Measurements from ENCODE around the gene STAT3. TPM values are rescaled to one million over a fixed set of nuclear protein-coding genes. Genes with fewer than 3 reads are reported as not detected.

The STAT3 gene
- total RNA-seq, 1 donor from 2014 or later, result 353 TPM

DNA sequence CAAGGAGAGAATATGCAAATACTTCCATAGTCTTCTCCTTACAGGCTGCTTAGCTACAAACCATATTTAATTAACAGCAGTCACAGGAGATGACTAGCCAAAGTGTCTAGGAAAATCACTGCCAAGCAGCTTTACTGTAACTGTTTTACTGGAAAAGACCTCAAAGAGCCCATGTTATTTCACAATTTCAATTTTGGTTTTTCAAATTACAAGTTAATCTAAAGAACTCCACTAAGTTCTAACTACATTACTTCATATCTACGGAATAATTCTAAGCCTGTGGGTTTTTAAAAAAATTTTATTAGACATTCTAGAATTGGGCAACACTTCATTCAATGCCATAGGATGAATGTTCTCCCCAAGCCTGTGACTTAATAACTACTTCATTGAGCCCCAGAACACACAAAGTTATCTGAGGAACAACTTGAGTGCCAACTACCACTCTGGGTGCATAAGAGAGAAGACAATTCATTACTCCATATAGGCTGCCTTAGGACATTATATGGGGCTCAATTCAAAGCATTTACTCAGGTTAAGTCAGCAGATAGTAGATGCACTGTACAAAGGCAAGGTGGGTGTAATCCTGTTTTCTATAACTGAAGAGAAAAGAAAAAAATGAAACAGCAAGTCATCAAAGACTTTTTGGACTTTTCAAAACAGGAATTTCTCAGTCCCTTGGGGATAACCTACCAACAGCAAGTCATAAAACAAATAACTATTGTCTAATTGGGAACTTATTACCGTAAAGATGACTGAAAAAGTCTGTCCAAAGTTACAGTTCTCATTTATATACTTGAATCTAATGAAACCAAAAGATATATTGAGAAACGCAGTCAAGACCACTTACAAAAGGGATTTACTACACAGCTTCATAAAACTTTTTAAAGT lies 33.0 kb downstream of the STAT3 start:
- DNase-seq (ENCODE audit: low spot score), result no peak

DNA sequence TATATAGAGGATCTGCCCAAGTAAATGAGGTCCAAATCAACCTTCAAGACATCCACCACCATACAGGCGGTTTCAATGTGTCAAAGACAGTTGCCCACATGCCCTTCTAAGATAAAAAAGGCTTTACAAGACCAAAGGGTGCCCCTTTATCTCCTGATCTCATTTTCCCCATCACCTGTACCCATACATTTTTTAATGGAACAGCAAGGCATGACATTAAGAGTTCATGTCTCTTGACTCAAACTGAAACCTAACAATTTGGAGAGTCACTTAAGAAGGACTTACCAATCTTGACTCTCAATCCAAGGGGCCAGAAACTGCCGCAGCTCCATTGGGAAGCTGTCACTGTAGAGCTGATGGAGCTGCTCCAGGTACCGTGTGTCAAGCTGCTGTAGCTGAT lies 40.1 kb downstream of the STAT3 start:
- DNase-seq (ENCODE audit: low spot score), result no peak

DNA sequence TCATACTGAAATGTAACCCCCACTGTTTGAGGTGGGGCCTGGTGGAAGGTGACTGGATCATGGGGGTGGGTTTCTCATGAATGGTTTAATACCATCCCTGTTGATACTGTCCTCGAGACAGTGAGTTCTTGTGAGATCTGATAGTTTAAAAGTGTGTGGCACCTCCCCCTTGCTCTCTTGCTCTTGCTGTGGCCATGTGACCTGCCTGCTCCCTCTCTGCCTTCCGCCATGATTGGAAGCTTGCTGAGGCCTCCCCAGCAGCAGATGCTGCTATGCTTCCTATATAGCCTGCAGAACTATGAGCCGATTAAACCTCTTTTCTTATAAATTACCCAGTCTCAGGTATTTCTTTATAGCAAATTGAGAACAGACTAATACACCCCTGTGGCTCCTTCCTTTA lies 40.6 kb downstream of the STAT3 start:
- DNase-seq (ENCODE audit: low spot score), result no peak

DNA sequence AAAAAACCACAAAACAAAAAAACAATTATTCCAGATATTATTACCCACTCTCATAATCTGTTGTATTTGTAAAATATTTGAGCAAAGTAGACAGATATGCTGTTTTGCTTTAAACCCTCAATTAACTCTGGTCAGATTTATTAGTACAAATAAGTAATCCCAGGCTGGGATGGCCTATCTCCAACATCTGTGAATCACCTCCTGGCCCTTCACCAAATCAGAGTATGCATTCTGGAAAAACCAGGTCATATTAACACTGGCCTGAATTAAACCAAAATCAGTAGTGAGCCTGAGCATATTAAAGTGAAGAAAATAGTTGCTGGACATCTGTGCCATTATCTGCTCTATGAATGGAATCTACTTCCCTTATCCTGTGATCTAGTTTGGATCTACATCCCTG lies 41.0 kb downstream of the STAT3 start:
- DNase-seq (ENCODE audit: low spot score), result no peak

DNA sequence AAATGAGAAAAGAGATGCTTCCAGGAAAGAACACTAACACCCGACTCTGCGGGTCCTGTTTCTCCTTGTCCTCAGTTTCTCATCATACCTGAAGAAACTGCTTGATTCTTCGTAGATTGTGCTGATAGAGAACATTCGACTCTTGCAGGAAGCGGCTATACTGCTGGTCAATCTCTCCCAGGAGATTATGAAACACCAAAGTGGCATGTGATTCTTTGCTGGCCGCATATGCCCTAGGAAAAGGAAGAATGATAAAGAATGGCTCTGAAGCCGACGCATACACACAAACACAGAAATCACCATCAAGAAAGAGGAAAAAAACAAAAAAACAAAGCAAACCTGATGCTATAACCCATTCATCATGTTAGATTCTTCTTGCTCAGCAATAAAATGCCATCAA lies 41.8 kb downstream of the STAT3 start:
- no peak for DNase-seq (ENCODE audit: low spot score)

DNA sequence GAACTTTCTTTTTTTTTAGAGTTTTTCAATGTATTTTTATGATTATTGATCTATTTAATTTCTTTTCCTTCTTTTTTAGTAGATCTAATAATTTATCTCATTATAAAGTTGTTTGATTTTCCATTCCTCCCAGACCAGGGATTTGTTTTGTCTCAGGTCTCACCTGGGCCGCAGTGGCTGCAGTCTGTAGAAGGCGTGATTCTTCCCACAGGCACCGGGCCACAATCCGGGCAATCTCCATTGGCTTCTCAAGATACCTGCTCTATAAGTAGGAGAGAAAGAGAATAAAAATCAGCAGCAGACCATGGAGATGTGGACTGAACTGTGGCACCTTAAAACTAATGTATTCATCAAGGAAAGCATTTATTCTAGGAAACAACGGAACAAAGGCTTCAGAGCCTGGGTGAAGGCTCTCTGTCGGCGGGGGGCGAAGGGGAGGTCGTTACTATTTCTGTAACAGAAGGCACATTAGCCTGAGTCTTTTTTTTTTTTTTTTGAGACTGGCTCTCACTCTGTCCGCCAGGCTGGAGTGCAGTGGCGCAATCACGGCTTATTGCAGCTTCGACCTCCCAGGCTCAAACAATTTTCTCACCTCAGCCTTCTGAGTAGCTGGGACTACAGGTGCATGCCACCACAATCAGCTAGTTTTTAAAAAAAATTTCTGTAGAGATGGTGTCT lies 42.7 kb downstream of the STAT3 start:
- DNase-seq (ENCODE audit: low spot score), result no peak

DNA sequence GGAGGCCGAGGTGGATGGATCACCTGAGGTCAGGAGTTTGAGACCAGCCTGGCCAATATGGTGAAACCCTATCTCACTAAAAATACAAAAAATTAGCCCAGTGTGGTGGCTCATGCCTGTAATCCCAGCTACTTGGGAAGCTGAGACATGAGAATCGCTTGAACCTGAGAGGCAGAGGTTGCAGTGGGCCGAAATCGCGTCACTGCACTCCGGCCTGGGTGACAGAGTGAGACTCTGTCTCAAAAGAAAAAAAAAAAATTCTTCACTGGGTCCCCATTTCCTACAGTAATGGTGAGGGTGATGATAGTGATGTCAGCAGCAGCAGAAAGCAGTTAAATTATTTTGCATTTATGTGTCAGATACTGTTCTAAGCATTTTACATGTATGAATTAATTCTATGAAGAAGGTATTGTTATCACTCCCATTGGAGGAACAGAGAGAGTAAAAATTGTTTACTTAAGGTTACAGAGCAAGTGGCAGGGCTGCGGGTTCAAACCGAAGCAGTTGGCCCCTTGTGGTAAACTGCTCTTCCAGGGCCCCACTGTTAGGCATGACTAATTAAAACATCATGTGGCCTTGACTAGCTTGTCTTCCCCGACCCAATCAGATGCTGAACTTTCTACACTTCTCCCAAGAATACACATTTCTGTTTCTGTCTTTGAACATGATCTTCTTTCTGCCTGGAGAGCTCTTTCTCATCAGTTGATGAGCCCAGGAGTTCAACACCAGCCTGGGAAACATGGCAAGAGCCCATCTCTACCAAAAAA lies 45.8 kb downstream of the STAT3 start:
- no peak for DNase-seq (ENCODE audit: low spot score)

DNA sequence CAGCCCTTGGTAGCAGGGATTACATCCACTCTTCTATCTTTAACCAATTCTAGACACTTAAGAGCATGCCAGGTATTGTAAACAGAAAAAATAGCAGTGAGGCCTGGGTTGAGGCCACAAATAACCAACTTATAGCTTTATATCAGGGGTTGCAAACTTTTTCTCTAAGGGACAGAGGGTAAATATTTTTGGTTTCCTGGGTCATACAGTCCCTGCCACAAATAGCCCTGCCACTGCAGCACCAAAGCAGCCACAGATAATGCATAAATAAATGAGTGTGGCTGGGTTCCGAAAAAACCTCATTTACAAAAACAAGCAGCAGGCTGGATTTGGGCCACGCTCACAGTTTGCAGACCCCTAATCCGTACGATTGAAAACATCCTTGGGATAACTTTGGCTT lies 46.7 kb downstream of the STAT3 start:
- DNase-seq (ENCODE audit: low spot score), result no peak

DNA sequence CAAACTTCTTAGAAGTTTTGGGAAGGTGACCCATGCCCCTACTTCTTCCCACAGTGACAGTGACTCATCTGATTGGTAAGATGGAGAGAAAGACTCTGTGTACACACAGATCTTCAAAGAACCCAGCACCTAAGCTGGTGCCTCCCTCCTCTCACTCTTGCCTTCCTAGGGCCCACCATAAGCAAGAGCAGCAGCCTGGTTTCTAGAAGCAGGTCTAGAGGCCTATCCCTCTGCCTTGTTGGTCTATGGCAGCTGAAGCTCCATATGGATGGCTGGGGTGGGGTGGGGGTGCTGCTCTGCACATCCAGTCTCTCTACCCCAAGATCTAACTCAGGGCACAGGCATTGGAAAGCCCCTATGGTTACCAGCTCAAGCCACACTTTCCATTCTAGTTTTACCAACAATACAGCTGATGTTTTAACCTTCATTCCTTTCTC lies 47.5 kb downstream of the STAT3 start:
- no peak for DNase-seq (ENCODE audit: low spot score)

DNA sequence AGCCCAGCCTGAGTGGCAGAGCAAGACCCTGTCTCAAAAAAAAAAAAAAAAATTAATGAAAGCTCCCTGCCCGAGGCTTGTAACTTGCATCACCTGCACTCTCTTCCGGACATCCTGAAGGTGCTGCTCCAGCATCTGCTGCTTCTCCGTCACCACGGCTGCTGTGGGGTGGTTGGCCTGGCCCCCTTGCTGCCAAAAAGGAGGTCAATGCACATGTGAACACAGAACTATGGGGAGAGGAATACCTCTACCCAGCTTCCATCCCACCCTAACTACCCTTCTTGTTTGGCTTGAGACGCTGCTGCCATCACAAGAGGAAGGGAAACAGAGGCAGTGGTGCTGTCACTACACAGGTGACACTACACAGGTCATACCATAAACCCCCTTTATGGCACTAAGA lies 49.0 kb downstream of the STAT3 start:
- DNase-seq (ENCODE audit: low spot score), result no peak

DNA sequence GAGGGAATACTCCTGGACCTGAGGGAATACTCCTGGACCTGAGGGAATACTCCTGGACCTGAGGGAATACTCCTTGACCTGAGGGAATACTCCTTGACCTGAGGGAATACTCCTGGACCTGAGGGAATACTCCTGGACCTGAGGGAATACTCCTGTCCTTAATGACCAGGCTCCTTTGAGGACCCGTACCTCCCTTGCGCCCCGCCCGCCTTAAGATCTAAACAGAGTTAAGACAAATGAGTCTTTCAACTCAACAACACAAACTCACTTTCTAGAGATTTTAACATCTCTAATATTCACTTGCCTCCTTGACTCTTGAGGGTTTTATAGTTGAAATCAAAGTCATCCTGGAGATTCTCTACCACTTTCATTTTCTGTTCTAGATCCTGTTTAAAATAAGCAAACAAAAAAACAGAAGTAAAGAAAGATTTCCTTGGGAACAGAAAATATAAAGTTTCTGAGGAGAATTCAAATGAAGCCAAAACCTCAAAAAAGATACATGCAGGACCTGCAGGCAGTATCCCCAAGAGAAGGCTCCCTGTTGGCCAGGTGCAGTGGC lies 49.7 kb downstream of the STAT3 start:
- no peak for DNase-seq (ENCODE audit: low spot score)

DNA sequence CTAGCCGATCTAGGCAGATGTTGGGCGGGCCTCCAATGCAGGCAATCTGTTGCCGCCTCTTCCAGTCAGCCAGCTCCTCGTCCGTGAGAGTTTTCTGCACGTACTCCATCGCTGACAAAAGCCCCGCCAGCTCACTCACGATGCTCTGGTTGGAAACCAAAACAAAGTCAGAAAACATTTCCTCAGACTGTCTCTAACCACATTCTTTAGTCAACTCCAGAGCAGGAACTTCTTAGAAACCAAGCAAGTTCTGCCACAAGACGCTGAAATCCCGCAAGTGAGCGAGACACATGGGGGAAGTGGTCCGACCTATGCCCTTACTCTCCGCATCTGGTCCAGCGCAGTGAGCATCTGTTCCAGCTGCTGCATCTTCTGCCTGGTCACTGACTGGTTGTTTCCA lies 50.8 kb downstream of the STAT3 start:
- no peak for DNase-seq (ENCODE audit: low spot score)

DNA sequence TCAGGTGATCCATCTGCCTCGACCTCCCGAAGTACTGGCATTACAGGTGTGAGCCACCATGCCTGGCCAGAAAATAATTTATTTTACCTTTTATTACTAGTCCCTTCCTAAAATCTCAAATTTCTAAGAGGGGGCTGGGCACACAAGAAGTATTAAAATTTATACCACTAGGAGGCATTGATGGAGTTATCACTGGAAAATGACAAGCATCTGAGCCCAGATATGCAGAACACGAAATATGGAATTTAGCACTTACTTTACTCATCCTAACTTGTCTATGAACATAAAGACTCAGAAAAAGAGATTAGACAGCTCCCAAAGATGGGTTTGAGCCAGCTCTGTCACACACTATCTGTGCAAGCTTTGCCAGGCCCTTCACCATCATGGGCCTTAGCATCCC lies 53.6 kb downstream of the STAT3 start:
- DNase-seq (ENCODE audit: low spot score), result no peak

DNA sequence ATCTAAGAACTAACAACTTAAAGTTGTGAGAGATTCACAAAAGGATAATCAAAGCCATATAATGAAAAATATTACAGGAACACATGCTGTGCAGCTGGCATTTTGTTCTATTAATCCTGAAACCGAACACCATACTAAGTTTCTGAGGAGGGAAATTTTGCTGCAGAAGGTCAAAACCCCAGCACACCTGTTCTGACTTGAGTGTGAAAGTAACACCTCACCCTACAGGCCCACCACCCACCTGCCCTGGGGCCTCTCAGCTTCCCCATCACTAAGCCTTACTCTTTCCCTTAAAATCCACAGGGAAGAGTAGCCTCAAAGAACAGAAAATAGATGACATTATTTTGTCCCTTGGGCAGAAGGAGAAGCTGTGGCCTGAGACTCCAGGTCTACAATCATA lies 55.2 kb downstream of the STAT3 start:
- no peak for DNase-seq (ENCODE audit: low spot score)

DNA sequence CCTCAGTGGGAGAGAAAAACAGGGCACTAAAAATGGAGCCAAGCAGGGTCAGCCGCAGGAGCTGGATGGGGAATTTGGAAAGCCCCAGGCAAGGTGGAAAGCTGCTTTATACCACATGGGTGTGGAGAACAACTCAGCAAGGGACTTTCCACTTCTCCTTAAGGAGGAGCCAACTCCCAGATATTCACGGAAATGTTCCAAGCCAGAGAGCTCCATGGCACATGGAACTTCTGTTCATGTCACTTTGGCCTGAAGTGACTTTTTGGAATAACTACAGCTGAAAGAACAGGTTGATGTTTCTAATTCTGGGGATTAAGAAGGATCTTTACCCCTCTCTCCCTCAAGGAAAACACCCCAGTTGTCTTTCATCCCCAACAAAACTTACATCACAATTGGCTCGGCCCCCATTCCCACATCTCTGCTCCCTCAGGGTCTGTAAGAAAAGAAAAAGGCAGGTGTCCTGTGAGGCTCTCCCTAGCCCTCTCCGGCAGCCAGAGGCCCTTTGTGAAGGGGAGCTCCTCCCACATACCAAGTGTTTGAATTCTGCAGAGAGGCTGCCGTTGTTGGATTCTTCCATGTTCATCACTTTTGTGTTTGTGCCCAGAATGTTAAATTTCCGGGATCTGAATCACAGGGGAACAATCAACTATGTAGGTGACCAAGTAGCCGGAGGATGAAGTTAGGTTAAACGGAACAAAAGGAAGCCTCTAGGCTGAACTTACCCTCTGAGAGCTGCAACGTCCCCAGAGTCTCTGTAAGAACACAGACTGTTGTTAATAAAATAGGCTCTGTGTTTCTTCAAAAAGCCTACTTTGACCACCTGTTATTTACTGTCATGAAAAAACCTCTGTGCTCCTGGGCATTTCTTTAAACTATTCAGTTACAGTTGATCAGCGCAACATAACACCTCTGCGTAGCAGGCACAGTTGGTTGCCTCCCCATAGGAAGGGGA lies 58.9 kb downstream of the STAT3 start:
- DNase-seq (ENCODE audit: low spot score), result no peak

DNA sequence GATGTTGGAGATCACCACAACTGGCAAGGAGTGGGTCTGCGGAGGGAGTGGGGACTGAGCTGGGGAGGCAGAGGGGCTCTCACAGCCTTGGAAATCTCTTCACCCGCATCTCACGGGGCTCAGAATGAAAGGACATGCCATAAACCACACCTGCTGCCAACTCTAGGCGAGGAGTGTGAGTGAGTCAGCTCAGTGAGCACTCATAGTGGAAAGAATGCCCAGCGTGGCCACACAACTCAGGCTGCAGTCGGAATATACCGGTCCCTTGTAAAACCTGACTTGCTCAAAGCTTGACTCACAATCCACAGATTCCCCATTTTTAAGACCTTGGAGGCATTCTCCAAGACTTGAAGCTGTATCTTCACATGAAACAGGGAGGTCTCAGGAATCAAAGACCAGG lies 63.2 kb downstream of the STAT3 start:
- DNase-seq (ENCODE audit: low spot score), result no peak

DNA sequence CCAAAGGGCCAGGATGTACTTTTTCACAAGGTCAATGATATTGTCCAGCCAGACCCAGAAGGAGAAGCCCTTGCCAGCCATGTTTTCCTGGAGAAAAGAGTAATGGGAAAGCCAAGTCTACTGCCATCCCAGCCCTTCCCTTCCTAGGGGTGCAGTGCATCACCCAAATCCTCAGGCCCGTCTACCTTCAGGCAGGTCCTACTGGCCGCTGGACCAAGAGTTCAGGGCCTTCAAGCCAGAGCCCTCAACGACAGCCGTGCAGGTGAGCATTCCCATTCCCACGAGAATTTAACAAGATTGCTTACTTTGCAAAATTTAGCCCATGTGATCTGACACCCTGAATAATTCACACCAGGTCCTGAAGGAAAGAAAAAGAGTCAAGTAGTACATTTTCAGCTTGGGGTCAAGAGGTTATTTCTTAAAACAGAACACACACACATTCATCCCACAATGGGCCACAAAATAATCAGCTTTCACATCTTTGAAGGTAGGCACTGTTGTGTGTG lies 64.9 kb downstream of the STAT3 start:
- no peak for DNase-seq (ENCODE audit: low spot score)

DNA sequence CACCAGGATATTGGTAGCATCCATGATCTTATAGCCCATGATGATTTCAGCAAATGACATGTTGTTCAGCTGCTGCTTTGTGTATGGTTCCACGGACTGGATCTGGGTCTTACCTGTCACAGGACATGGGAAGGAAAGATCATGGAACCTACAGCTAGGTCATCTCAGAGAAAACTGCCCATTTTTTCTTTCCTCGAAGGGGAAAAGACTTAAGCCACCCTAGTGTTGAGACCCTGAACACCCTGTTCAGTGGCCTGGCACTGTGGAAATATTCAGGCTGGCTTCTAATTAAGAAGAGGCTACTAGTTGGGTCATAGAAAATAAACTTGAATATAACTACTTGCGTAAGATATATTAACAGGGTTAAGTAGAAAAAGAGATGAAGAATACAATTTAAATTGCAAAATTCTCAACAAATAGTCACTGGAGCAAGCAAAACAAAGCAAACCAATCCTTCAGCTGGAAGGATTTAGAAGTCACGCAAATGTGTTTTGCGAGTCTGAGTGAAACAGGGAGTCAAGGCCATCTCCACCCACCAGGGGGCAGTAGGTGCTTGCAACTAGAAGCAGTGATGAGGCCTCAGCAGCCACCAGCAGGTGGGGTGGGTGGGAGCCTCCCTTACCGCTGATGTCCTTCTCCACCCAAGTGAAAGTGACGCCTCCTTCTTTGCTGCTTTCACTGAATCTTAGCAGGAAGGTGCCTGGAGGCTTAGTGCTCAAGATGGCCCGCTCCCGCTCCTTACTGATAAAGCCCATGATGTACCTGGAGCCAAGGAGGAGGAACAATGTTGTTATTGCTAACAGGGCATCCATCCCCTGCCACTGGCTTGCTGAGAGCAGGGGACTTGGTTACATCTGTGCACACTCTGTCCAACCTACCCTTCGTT lies 65.6 kb downstream of the STAT3 start:
- no peak for DNase-seq (ENCODE audit: low spot score)

DNA sequence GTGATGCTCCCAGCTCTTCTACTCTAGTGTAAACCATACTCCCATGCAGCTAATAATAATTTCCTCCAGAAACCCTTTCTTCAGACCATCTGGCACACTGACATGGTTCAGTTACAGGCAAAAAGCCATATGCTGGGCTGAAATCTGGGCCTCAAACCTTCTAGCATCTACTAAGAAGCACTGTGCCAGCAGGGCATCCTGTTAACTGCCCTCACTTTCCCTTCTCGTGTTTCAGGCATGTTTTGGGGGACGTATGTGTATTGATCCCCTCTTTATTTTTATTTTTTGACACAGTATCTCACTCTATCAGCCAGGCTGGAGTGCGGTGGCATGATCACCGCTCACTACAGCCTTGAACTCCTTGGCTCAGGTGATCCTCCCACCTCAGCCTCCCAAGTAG lies 66.7 kb downstream of the STAT3 start:
- no peak for DNase-seq (ENCODE audit: low spot score)

Data from mesenteric fat pad (tissue), 1 donor.